Vagina (tissue), 1 donor: ENCODE data around the gene DRICH1. TPM values are rescaled to one million over a fixed set of nuclear protein-coding genes. Genes with fewer than 3 reads are reported as not detected.

Experiments used
- small RNA-seq: library from RNA; depleted of rRNA; stranded (forward); fragments of <200 nt; gene quantifications from one replicate; pipeline ENCODE3, GENCODE V24; 2016
- total RNA-seq: library from RNA; depleted of rRNA; stranded (reverse); fragments of >200 nt; gene quantifications from one replicate; pipeline ENCODE4 v1.2.3, GENCODE V29; 2016

The DRICH1 gene
- total RNA-seq, 1 donor from 2014 or later: not detected

Small RNA genes within 50 kb of the gene (small RNA-seq; reads per million reads assigned to genes)
- not detected for gene AP000346.3

Other genes with a start within 250 kb of the DRICH1 start
- gene IGLL1, start 52.0 kb downstream of the DRICH1 start, total RNA-seq: not detected
- gene RGL4, start 58.7 kb upstream of the DRICH1 start, total RNA-seq: not detected
- gene ZNF70, start 118.8 kb upstream of the DRICH1 start, total RNA-seq: 4.9 TPM
- not detected for gene VPREB3, start 122.1 kb upstream of the DRICH1 start, total RNA-seq
- not detected for gene C22orf15, start 130.7 kb upstream of the DRICH1 start, total RNA-seq
- 12.0 TPM for gene CHCHD10, start 135.7 kb upstream of the DRICH1 start, total RNA-seq
- 6.4 TPM for gene MMP11, start 140.5 kb upstream of the DRICH1 start, total RNA-seq
- 147 TPM for gene SMARCB1, start 154.6 kb upstream of the DRICH1 start, total RNA-seq
- gene DERL3, start 206.7 kb upstream of the DRICH1 start, total RNA-seq: 0.25 TPM
- gene SLC2A11, start 225.6 kb upstream of the DRICH1 start, total RNA-seq: 4.9 TPM